ENCODE results near the gene RGMB. TPM values are rescaled to one million over a fixed set of nuclear protein-coding genes. Genes with fewer than 3 reads are reported as not detected.

RGMB gene
- total and polyA plus RNA-seq, 2 of the 13 experiments (the other 11 are each of a cell fraction or from before 2014, with no cell fraction given): 3.0 to 3.8 TPM

DNA sequence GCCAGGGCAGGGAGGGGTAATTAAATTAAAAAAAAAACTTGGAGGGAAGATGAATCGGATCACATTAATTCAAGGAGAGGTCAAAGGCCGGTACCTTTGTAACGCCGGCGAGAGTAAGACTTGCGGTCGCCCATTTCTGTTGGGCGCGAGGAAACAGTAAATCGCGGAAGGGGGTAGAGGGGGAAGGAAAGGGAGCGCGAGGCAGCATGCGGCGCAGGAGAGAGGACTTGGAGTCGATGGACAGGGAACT is 324 bp upstream of the RGMB start (continued):
- TF ChIP-seq NPAS2 (CRISPR knock-in tag; IDR thresholded peaks at IDR 0.05; ENCODE audit: borderline replicate concordance) (no peak), HOXA5 (CRISPR knock-in tag; IDR thresholded peaks at IDR 0.05) (peak; percentile 46; the same call in 1 of the 2 replicates), SAP130 (CRISPR knock-in tag; IDR thresholded peaks at IDR 0.05; ENCODE audit: low read depth) (peak; percentile 49), ZNF563 (CRISPR knock-in tag; IDR thresholded peaks at IDR 0.05) (peak; percentile 68; the same call in 1 of the 2 replicates), CBX2 (IDR thresholded peaks at IDR 0.05; ENCODE audit: low read depth, low read length) (no peak), CBX2 (CRISPR knock-in tag; IDR thresholded peaks at IDR 0.05; ENCODE audit: low read depth) (no peak), ZNF713 (CRISPR knock-in tag; IDR thresholded peaks at IDR 0.05) (no peak), FOXK2 (IDR thresholded peaks at IDR 0.05) (no peak), SAFB2 (CRISPR knock-in tag; IDR thresholded peaks at IDR 0.05; ENCODE audit: borderline replicate concordance, low read depth) (no peak; the same call in 1 of the 2 replicates), NCOA2 (CRISPR knock-in tag; IDR thresholded peaks at IDR 0.05) (peak; percentile 27; the same call in 1 of the 2 replicates), NKX3-1 (CRISPR knock-in tag; IDR thresholded peaks at IDR 0.05) (no peak; the same call in 1 of the 2 replicates), ZNF616 (CRISPR knock-in tag; IDR thresholded peaks at IDR 0.05; ENCODE audit: low read depth) (peak; percentile 91; the same call in 1 of the 2 replicates), ZIK1 (CRISPR knock-in tag; IDR thresholded peaks at IDR 0.05; ENCODE audit: borderline replicate concordance, low read depth) (0 out of 2 replicates have a peak, but pooled peaks have one; percentile 42), ZNF430 (CRISPR knock-in tag; IDR thresholded peaks at IDR 0.05) (peak; percentile 80; the same call in 1 of the 2 replicates), POLR2G (IDR thresholded peaks at IDR 0.05; ENCODE audit: low read depth, low read length) (peak; percentile 41; the same call in 1 of the 2 replicates), ZNF782 (CRISPR knock-in tag; IDR thresholded peaks at IDR 0.05; ENCODE audit: borderline replicate concordance) (0 out of 2 replicates have a peak, but pooled peaks have one; percentile 46), ZNF121 (CRISPR knock-in tag; IDR thresholded peaks at IDR 0.05) (no peak), MAFK (conservative IDR thresholded peaks at IDR 0.05 in 1 of 2, IDR thresholded peaks at IDR 0.05 in 1 of 2; ENCODE audit: low read length in 2 of 2) (no peak), BCL6 (CRISPR knock-in tag; IDR thresholded peaks at IDR 0.05) (peak; percentile 37; the same call in 1 of the 2 replicates), ZNF607 (CRISPR knock-in tag; IDR thresholded peaks at IDR 0.05; ENCODE audit: borderline replicate concordance) (peak; percentile 57; the same call in 1 of the 2 replicates), GATAD1 (CRISPR knock-in tag; IDR thresholded peaks at IDR 0.05) (no peak), SMYD3 (CRISPR knock-in tag; IDR thresholded peaks at IDR 0.05) (no peak), EHMT2 (IDR thresholded peaks at IDR 0.05; ENCODE audit: borderline replicate concordance, low read depth, low read length) (no peak)
- TF ChIP-seq, protein P1, sequence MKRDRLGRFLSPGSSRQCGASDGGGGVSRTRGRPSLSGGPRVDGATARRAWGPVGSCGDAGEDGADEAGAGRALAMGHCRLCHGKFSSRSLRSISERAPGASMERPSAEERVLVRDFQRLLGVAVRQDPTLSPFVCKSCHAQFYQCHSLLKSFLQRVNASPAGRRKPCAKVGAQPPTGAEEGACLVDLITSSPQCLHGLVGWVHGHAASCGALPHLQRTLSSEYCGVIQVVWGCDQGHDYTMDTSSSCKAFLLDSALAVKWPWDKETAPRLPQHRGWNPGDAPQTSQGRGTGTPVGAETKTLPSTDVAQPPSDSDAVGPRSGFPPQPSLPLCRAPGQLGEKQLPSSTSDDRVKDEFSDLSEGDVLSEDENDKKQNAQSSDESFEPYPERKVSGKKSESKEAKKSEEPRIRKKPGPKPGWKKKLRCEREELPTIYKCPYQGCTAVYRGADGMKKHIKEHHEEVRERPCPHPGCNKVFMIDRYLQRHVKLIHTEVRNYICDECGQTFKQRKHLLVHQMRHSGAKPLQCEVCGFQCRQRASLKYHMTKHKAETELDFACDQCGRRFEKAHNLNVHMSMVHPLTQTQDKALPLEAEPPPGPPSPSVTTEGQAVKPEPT (CRISPR knock-in tag; IDR thresholded peaks at IDR 0.05; ENCODE audit: low read depth): 0 out of 2 replicates have a peak, but pooled peaks have one; percentile 22
- TF ChIP-seq, protein P2, sequence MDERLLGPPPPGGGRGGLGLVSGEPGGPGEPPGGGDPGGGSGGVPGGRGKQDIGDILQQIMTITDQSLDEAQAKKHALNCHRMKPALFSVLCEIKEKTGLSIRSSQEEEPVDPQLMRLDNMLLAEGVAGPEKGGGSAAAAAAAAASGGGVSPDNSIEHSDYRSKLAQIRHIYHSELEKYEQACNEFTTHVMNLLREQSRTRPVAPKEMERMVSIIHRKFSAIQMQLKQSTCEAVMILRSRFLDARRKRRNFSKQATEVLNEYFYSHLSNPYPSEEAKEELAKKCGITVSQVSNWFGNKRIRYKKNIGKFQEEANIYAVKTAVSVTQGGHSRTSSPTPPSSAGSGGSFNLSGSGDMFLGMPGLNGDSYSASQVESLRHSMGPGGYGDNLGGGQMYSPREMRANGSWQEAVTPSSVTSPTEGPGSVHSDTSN (CRISPR knock-in tag; IDR thresholded peaks at IDR 0.05): no peak
- TF ChIP-seq, protein P3, sequence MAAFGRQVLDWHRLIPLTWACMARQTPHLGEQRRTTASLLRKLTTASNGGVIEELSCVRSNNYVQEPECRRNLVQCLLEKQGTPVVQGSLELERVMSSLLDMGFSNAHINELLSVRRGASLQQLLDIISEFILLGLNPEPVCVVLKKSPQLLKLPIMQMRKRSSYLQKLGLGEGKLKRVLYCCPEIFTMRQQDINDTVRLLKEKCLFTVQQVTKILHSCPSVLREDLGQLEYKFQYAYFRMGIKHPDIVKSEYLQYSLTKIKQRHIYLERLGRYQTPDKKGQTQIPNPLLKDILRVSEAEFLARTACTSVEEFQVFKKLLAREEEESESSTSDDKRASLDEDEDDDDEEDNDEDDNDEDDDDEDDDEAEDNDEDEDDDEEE (CRISPR knock-in tag; IDR thresholded peaks at IDR 0.05): peak; percentile 27; the same call in 1 of the 2 replicates
- TF ChIP-seq, protein P4, sequence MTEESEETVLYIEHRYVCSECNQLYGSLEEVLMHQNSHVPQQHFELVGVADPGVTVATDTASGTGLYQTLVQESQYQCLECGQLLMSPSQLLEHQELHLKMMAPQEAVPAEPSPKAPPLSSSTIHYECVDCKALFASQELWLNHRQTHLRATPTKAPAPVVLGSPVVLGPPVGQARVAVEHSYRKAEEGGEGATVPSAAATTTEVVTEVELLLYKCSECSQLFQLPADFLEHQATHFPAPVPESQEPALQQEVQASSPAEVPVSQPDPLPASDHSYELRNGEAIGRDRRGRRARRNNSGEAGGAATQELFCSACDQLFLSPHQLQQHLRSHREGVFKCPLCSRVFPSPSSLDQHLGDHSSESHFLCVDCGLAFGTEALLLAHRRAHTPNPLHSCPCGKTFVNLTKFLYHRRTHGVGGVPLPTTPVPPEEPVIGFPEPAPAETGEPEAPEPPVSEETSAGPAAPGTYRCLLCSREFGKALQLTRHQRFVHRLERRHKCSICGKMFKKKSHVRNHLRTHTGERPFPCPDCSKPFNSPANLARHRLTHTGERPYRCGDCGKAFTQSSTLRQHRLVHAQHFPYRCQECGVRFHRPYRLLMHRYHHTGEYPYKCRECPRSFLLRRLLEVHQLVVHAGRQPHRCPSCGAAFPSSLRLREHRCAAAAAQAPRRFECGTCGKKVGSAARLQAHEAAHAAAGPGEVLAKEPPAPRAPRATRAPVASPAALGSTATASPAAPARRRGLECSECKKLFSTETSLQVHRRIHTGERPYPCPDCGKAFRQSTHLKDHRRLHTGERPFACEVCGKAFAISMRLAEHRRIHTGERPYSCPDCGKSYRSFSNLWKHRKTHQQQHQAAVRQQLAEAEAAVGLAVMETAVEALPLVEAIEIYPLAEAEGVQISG (CRISPR knock-in tag; IDR thresholded peaks at IDR 0.05): peak; percentile 36; the same call in 1 of the 2 replicates

Data from HepG2 (cell line).